K562 (cell line): ENCODE measurements around the gene SIGLEC7. TPM values are rescaled to one million over a fixed set of nuclear protein-coding genes. Genes with fewer than 3 reads are reported as not detected.

ENCODE experiments used
- ATAC-seq: fragments of 200-7000 bp; cut with Tn5 transposase; 3 replicates; pipeline ENCODE4 v1.9.1; 2020; ENCODE audit warnings: moderate library complexity
- BruUV-seq: library from RNA; stranded (reverse); fragments of 400-500 nt; replicated peaks from 2 replicates; lab custom pipeline; 2021; lab: Mats Ljungman, UMichigan
- CTCF ChIA-PET: fragments of 300-600 bp; formaldehyde crosslinking; extraction: SDS; loops from one replicate; lab custom pipeline; 2021; ENCODE audit warnings: low intra/inter-chr PET ratio; lab: Yijun Ruan, JAX
- POLR2A ChIA-PET: fragments of 300-600, 350-650 bp; sonication (Branson Sonifier 250); formaldehyde crosslinking; extraction: SDS; loops from one replicate; lab custom pipeline; 2021; ENCODE audit warnings: antibody characterized with exemption, inconsistent platforms; lab: Yijun Ruan, JAX
- DNase-seq, 4 experiments: peaks; one replicate each; pipeline versions ENCODE4 v3.0.0 to v3.0.0-alpha.2; 2011 to 2018; ENCODE audit warnings: low spot score in 3 of 4, mixed read lengths in 3 of 4; ENCODE audit errors: extremely low read depth in 1 of 4
- FAIRE-seq: peaks from 2 replicates; lab custom pipeline; 2011; peaks lifted over from hg19 to GRCh38; lab: Jason Lieb, UNC
- H2AFZ ChIP-seq: 2 replicates; pipeline ENCODE4 v1.6.0; 2011; ENCODE audit warnings: low read depth, low read length, control low read depth, inconsistent platforms
- H3K27ac ChIP-seq: fragments of 200-600 bp; 3 replicates; pipeline ENCODE4 v1.8.0; 2011; ENCODE audit warnings: low read depth, mild to moderate bottlenecking, control low read depth, inconsistent platforms, low read length, moderate library complexity, mixed read lengths; ENCODE audit errors: extremely low read depth
- H3K27me3 ChIP-seq, 2 experiments: fragments of 300-600 bp in 1 of 2; 2 replicates in 1 of 2; 3 replicates in 1 of 2; pipeline versions ENCODE4 v1.6.0 to v1.8.0; 2011; ENCODE audit warnings: inconsistent platforms in 2 of 2, low read length in 2 of 2, mild to moderate bottlenecking in 1 of 2, mixed read lengths in 1 of 2, moderate library complexity in 1 of 2; ENCODE audit not compliant: control insufficient read depth in 2 of 2, insufficient read depth in 2 of 2
- H3K36me3 ChIP-seq: fragments of 300-600 bp; 3 replicates; pipeline ENCODE4 v1.8.0; 2011; ENCODE audit warnings: mild to moderate bottlenecking, low read length, inconsistent platforms; ENCODE audit not compliant: control insufficient read depth, insufficient read depth
- H3K4me1 ChIP-seq, 2 experiments: fragments of 200-600 bp in 1 of 2; replicated peaks in 1 of 2; 2 replicates in 1 of 2; 3 replicates in 1 of 2; pipeline versions ENCODE4 v1.5.1 to v1.8.0; 2011; ENCODE audit warnings: inconsistent platforms in 2 of 2, low read length in 2 of 2, mild to moderate bottlenecking in 1 of 2, mixed read lengths in 1 of 2, moderate library complexity in 1 of 2; ENCODE audit not compliant: control insufficient read depth in 2 of 2, insufficient read depth in 2 of 2
- H3K4me2 ChIP-seq: 2 replicates; pipeline ENCODE4 v1.6.1; 2011; ENCODE audit warnings: low read length, control low read depth, inconsistent platforms, mixed read lengths; ENCODE audit not compliant: insufficient read depth
- H3K4me3 ChIP-seq: fragments of 200-600 bp; sonication (generic), shearing (Covaris generic); 2 replicates; pipeline ENCODE4 v1.5.1; 2016; ENCODE audit warnings: control low read depth, inconsistent platforms
- H3K79me2 ChIP-seq: fragments of 200-600 bp; 3 replicates; pipeline ENCODE4 v1.8.0; 2011; ENCODE audit warnings: low read length, inconsistent platforms; ENCODE audit not compliant: control insufficient read depth, insufficient read depth
- H3K9ac ChIP-seq, 2 experiments: 2 replicates each; pipeline versions ENCODE4 v1.6.0 to v1.6.1; 2011; ENCODE audit warnings: low read depth in 2 of 2, low read length in 2 of 2, control low read depth in 1 of 2, inconsistent platforms in 1 of 2, mild to moderate bottlenecking in 1 of 2, mixed read lengths in 1 of 2; ENCODE audit not compliant: insufficient read depth in 1 of 2
- H3K9me1 ChIP-seq: one replicate; pipeline ENCODE4 v1.6.0; 2011; ENCODE audit warnings: inconsistent platforms, mild to moderate bottlenecking, low read length, moderate library complexity; ENCODE audit not compliant: control insufficient read depth, insufficient read depth
- H3K9me3 ChIP-seq: replicated peaks from 2 replicates; pipeline ENCODE4 v1.5.1; 2011; ENCODE audit warnings: low read depth, low read length, inconsistent platforms; ENCODE audit not compliant: control insufficient read depth, insufficient read depth
- H4K20me1 ChIP-seq: replicated peaks from 2 replicates; pipeline ENCODE4 v1.6.1; 2011; ENCODE audit warnings: low read length, inconsistent platforms, mixed read lengths; ENCODE audit not compliant: control insufficient read depth, insufficient read depth
- CEBPB ChIP-seq: fragments of 450-650 bp; IDR thresholded peaks from 2 replicates; pipeline ENCODE4 v1.6.1; 2016; ENCODE audit warnings: missing genetic modification characterization, missing compliant biosample characterization
- ELF2 ChIP-seq: fragments of 250-450 bp; sonication (Bioruptor Pico); IDR thresholded peaks from 2 replicates; pipeline ENCODE4 v1.5.0; 2021; ENCODE audit warnings: mild to moderate bottlenecking
- FOXK2 ChIP-seq, 2 experiments: fragments of 450-650 bp; IDR thresholded peaks in 1 of 2; conservative IDR thresholded peaks in 1 of 2; 2 replicates each; pipeline ENCODE4 v1.6.1; 2016; ENCODE audit warnings: low read depth in 2 of 2, mild to moderate bottlenecking in 1 of 2
- KDM1A ChIP-seq, 2 experiments: fragments of 450-650 bp; IDR thresholded peaks; 2 replicates each; pipeline ENCODE4 v1.6.1; 2016; ENCODE audit warnings: mild to moderate bottlenecking in 2 of 2
- MEIS2 ChIP-seq: fragments of 450-650 bp; IDR thresholded peaks from 2 replicates; pipeline ENCODE4 v1.6.1; 2014; ENCODE audit warnings: mild to moderate bottlenecking; ENCODE audit not compliant: partially characterized antibody
- OTX1 ChIP-seq: fragments of 450-650 bp; formaldehyde crosslinking; IDR thresholded peaks from 2 replicates; pipeline ENCODE4 v1.4.0; 2022; ENCODE audit warnings: mild to moderate bottlenecking
- XRCC3 ChIP-seq: fragments of 450-650 bp; IDR thresholded peaks from 2 replicates; pipeline ENCODE4 v1.6.1; 2017; ENCODE audit warnings: mild to moderate bottlenecking, moderate library complexity
- ZNF24 ChIP-seq: fragments of 450-650 bp; IDR thresholded peaks from 2 replicates; pipeline ENCODE4 v1.6.1; 2016
- WGBS: fragments of 100-300 bp; shearing (Covaris generic); methylation state at CpG from one replicate; pipeline ENCODE4 v1.1.6; 2016; ENCODE audit warnings: low coverage, mixed read lengths; ENCODE audit not compliant: insufficient coverage; ENCODE audit errors: missing lambda C conversion rate; 5-methylcytosine and 5-hydroxymethylcytosine counted together
- in situ Hi-C: fragments of 300-500 bp; cut with MboI; formaldehyde crosslinking; loops from 4 replicates; pipeline ENCODE4 v1.15.0; 2018; ENCODE audit warnings: inconsistent platforms, mixed read lengths
- intact Hi-C: fragments of 100-400 bp; cut with micrococcal nuclease; formaldehyde crosslinking; loops from 2 replicates; pipeline ENCODE4 v1.14.2; 2022
- polyA plus RNA-seq, 8 experiments: library from polyadenylated mRNA; depleted of rRNA in 4 of 8; stranded (reverse) in 5 of 8; unstranded in 3 of 8; fragments of >200 nt; fragmentation: Nextera tagmentation in 2 of 8; fragmentation: Illumina TruSeq in 1 of 8; extraction: Ambion mirVana in 2 of 8; extraction: Trizol in 1 of 8; gene quantifications; 2 replicates each; pipeline versions ENCODE4 v1.2.1 to v1.2.3, GENCODE V29; 2011 to 2014; ENCODE audit warnings: inconsistent platforms in 1 of 8, missing spikeins in 1 of 8
- total RNA-seq, 7 experiments: library from RNA; depleted of rRNA in 6 of 7; stranded (reverse); fragments of >200 nt in 6 of 7; fragmentation: Illumina TruSeq in 2 of 7; extraction: Trizol in 2 of 7; gene quantifications; 2 replicates each; pipeline versions ENCODE4 v1.2.1 to v1.2.3, GENCODE V29; 2011 to 2021; ENCODE audit warnings: low replicate concordance in 1 of 7
- TF ChIP-seq, protein P1 (sequence below), 2 experiments: fragments of 250-450 bp in 1 of 2; fragments of 450-650 bp in 1 of 2; sonication (Bioruptor Pico) in 1 of 2; IDR thresholded peaks; 2 replicates each; pipeline versions ENCODE4 v1.6.1 to v1.8.0; 2016 to 2021; ENCODE audit warnings: mild to moderate bottlenecking in 2 of 2, moderate library complexity in 2 of 2, missing compliant biosample characterization in 1 of 2, missing genetic modification characterization in 1 of 2
- TF ChIP-seq, protein P2 (sequence below): sonication (generic); formaldehyde crosslinking; IDR thresholded peaks from 2 replicates; pipeline ENCODE4 v1.8.0; 2022; ENCODE audit warnings: mild to moderate bottlenecking, missing genetic modification reagents, borderline replicate concordance
- TF ChIP-seq, protein P3 (sequence below): fragments of 200-800 bp; sonication (Bioruptor generic); IDR thresholded peaks from 2 replicates; pipeline ENCODE4 v1.6.1; 2017; ENCODE audit warnings: missing genetic modification characterization, missing compliant biosample characterization
- TF ChIP-seq, protein P4 (sequence below): sonication (generic); formaldehyde crosslinking; IDR thresholded peaks from 2 replicates; pipeline ENCODE4 v1.8.0; 2023; ENCODE audit warnings: mild to moderate bottlenecking, missing genetic modification reagents
- TF ChIP-seq, protein P5 (sequence below): fragments of 250-450 bp; sonication (Bioruptor Pico); IDR thresholded peaks from 2 replicates; pipeline ENCODE4 v1.8.0; 2022; ENCODE audit warnings: inconsistent platforms, mild to moderate bottlenecking, moderate library complexity, borderline replicate concordance

Gene SIGLEC7
- total and polyA plus RNA-seq, 9 of the 15 experiments (the other 6 are each of a cell fraction or from before 2014, with no cell fraction given) = 0.10 to 0.12 TPM; not detected in 7

DNA sequence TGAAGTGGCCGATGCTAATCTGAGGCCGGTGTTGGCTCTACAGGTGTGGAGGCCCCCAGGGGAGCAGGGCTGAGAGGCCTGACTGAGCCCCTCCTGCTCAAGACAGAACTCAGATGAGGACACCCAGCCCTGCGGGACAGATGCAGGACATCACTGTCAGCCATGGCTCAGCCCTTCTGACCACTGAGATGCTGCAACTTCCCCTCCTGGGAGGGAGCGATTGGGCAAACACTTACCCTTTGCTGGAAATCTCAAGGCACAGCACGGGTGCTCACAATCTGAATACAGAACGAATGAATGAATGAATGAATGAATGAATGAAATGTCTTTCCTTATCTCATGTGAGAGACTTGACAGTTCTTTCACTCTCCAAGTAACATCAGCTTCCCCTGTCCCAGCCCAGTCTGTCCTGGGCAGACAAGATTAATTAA, 3.5 kb upstream of the SIGLEC7 start:
- WGBS = 9% methylated on average over 6 of the region's 6 CpGs
- ChIA-PET CTCF (no interaction called here), POLR2A (interaction anchor here (1.3 kb wide), 1 partner anchor 203 kb away, joined by 3 read pairs; no protein-coding TSS in a partner anchor)
- Histone ChIP-seq H3K4me1 (peaks cover 12 to 16% of the 10 kb centered on the region in 2 experiments; a peak in 4 of 5 replicates), H3K9ac (no peak overlapping the region), H3K36me3 (no peaks in the 10 kb centered on the region), H3K27me3 (peaks cover 11 to 38% of the 10 kb centered on the region in 2 experiments; a peak in 4 of 5 replicates), H3K4me2 (no peak overlapping the region), H2AFZ (no peak overlapping the region), H4K20me1 (0 out of 2 replicates have a peak, but pooled peaks cover 4% of the 10 kb centered on the region), H3K9me1 (no peaks in the 10 kb centered on the region), H3K4me3 (no peak overlapping the region), H3K9me3 (no peaks in the 10 kb centered on the region; the same call in 1 of the 2 replicates), H3K27ac (no peak overlapping the region), H3K79me2 (no peaks in the 10 kb centered on the region)
- no peak for DNase-seq
- in situ Hi-C loops (no loop called here), intact Hi-C loops (no loop called here)
- no peak for ATAC-seq
- no peak for FAIRE-seq
- BruUV-seq = no TSS peak
- peak; percentile 97 for TF ChIP-seq ZNF24
- TF ChIP-seq OTX1 (CRISPR knock-in tag) = no peak
- 0 out of 2 replicates have a peak, but pooled peaks have one; percentile 24 for TF ChIP-seq CEBPB
- TF ChIP-seq, protein P1, sequence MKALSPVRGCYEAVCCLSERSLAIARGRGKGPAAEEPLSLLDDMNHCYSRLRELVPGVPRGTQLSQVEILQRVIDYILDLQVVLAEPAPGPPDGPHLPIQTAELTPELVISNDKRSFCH (CRISPR knock-in tag; IDR thresholded peaks at IDR 0.05) = no peak
- TF ChIP-seq, protein P1 (tag; IDR thresholded peaks at IDR 0.05) = no peak
- no peak for TF ChIP-seq XRCC3
- TF ChIP-seq, protein P2, sequence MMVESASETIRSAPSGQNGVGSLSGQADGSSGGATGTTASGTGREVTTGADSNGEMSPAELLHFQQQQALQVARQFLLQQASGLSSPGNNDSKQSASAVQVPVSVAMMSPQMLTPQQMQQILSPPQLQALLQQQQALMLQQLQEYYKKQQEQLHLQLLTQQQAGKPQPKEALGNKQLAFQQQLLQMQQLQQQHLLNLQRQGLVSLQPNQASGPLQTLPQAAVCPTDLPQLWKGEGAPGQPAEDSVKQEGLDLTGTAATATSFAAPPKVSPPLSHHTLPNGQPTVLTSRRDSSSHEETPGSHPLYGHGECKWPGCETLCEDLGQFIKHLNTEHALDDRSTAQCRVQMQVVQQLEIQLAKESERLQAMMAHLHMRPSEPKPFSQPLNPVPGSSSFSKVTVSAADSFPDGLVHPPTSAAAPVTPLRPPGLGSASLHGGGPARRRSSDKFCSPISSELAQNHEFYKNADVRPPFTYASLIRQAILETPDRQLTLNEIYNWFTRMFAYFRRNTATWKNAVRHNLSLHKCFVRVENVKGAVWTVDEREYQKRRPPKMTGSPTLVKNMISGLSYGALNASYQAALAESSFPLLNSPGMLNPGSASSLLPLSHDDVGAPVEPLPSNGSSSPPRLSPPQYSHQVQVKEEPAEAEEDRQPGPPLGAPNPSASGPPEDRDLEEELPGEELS (CRISPR knock-in tag) = no peak
- no peak for TF ChIP-seq ELF2 (CRISPR knock-in tag)
- peak; percentile 9 for TF ChIP-seq MEIS2
- TF ChIP-seq, protein P3, sequence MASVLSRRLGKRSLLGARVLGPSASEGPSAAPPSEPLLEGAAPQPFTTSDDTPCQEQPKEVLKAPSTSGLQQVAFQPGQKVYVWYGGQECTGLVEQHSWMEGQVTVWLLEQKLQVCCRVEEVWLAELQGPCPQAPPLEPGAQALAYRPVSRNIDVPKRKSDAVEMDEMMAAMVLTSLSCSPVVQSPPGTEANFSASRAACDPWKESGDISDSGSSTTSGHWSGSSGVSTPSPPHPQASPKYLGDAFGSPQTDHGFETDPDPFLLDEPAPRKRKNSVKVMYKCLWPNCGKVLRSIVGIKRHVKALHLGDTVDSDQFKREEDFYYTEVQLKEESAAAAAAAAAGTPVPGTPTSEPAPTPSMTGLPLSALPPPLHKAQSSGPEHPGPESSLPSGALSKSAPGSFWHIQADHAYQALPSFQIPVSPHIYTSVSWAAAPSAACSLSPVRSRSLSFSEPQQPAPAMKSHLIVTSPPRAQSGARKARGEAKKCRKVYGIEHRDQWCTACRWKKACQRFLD (CRISPR knock-in tag) = no peak
- TF ChIP-seq KDM1A (IDR thresholded peaks at IDR 0.05) = no peak
- TF ChIP-seq, protein P4, sequence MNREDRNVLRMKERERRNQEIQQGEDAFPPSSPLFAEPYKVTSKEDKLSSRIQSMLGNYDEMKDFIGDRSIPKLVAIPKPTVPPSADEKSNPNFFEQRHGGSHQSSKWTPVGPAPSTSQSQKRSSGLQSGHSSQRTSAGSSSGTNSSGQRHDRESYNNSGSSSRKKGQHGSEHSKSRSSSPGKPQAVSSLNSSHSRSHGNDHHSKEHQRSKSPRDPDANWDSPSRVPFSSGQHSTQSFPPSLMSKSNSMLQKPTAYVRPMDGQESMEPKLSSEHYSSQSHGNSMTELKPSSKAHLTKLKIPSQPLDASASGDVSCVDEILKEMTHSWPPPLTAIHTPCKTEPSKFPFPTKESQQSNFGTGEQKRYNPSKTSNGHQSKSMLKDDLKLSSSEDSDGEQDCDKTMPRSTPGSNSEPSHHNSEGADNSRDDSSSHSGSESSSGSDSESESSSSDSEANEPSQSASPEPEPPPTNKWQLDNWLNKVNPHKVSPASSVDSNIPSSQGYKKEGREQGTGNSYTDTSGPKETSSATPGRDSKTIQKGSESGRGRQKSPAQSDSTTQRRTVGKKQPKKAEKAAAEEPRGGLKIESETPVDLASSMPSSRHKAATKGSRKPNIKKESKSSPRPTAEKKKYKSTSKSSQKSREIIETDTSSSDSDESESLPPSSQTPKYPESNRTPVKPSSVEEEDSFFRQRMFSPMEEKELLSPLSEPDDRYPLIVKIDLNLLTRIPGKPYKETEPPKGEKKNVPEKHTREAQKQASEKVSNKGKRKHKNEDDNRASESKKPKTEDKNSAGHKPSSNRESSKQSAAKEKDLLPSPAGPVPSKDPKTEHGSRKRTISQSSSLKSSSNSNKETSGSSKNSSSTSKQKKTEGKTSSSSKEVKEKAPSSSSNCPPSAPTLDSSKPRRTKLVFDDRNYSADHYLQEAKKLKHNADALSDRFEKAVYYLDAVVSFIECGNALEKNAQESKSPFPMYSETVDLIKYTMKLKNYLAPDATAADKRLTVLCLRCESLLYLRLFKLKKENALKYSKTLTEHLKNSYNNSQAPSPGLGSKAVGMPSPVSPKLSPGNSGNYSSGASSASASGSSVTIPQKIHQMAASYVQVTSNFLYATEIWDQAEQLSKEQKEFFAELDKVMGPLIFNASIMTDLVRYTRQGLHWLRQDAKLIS (CRISPR knock-in tag) = no peak
- TF ChIP-seq, protein P5, sequence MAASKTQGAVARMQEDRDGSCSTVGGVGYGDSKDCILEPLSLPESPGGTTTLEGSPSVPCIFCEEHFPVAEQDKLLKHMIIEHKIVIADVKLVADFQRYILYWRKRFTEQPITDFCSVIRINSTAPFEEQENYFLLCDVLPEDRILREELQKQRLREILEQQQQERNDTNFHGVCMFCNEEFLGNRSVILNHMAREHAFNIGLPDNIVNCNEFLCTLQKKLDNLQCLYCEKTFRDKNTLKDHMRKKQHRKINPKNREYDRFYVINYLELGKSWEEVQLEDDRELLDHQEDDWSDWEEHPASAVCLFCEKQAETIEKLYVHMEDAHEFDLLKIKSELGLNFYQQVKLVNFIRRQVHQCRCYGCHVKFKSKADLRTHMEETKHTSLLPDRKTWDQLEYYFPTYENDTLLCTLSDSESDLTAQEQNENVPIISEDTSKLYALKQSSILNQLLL (CRISPR knock-in tag) = no peak
- no peak for TF ChIP-seq FOXK2 (conservative IDR thresholded peaks at IDR 0.05 in 1 of 2, IDR thresholded peaks at IDR 0.05 in 1 of 2; ENCODE audit: low read depth in 2 of 2)
